NCI-H2196 treated with DMSO at 0.1 percent for 48 hours (cell line): ENCODE data around the gene ERICH4.
"Not testable (repeated sequence)": the region's sequence is repeated elsewhere in the genome, so short reads cannot be mapped to it uniquely, and the experiment has no call there.

Experiments used
- DNase-seq: peaks from one replicate; lab custom pipeline; 2025; ENCODE audit not compliant: unreplicated experiment; lab: John Stamatoyannopoulos, UW

Gene ERICH4

DNA sequence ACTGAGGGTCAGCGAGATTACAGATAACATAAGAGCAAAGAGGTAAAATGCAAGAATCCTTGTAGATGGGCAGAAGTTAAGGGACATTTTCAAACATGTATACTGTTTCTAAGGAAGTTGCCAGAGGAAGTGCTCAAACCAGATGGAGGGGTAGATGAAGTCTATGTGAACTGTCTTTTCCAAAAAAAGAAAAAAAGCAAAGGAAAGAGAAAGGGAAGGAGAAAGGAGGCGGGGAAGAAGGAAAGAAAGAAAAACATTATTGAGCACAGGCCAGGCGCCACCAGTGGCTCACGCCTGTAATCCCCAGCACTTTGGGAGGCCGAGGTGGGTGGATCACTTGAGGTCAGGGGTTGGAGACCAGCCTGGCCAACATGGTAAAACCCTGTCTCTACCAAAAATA, 8.5 kb upstream of the ERICH4 start:
- no peak for DNase-seq

GRCh38 chr19:41435376-41435775, 7.6 kb upstream of the ERICH4 start:
- not testable (repeated sequence) for DNase-seq

GRCh38 chr19:41435936-41436673, 6.9 kb upstream of the ERICH4 start:
- DNase-seq: no peak

DNA sequence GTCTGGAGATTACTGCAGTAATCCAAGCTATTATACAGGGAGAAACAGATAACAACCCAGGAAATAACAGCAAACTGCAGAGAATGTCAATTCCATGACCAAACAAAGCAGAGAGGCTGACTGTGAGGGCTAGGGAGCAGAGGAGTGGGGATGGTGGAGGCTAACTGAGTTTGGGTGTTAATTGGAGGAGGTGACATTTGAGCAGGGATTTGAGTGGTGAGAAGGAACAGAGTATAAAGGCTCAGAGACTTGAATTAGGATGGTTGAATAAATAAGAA, 6.3 kb upstream of the ERICH4 start:
- no peak for DNase-seq

- no peak for DNase-seq
Observed at GRCh38 chr19:41437944-41438574, 4.9 kb upstream of the ERICH4 start.

DNA sequence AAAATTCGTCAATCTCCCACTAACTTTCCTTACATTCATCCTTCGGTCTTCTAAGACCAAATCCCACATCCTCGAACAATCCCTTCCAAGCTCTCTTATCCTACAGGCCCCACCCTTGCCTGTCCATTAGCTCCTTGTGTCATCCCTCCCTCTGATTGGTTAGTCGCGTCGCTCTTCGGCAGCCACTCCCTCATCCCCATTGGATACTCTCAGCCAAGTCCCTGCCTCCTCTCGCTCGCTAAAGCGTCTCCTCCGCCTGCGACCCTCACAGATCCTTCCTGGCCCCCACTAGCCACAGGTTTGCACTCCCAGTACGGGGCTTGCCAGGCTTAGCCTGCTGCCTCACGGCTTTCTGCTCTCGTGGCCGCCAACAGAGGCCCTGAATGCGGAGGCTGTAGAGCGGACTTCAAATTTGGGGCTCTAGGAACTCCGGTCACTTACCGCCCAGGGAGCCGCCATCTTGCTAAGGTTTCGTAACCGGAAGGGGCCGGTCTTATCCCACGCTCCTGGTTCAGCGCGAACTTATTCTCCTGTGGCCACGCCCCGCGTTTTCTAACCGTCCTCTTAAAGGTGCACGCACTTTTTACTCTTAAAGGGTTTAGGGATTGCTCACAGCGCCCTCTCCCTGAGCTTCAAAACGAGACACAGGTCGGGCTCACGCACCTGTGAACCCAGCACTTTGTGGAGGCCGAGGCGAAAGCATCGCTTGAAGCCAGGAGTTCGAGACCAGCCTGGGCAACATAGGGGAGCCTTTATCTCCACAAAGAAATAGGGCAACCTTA, 3.3 kb upstream of the ERICH4 start, which contains the start of gene DMAC2:
Gene DMAC2 (minus strand): TSS at position 472 of the 782 bp plus-strand sequence. CDS start 13 bp downstream, at position 459.
- DNase-seq: peak; percentile 97

DNA sequence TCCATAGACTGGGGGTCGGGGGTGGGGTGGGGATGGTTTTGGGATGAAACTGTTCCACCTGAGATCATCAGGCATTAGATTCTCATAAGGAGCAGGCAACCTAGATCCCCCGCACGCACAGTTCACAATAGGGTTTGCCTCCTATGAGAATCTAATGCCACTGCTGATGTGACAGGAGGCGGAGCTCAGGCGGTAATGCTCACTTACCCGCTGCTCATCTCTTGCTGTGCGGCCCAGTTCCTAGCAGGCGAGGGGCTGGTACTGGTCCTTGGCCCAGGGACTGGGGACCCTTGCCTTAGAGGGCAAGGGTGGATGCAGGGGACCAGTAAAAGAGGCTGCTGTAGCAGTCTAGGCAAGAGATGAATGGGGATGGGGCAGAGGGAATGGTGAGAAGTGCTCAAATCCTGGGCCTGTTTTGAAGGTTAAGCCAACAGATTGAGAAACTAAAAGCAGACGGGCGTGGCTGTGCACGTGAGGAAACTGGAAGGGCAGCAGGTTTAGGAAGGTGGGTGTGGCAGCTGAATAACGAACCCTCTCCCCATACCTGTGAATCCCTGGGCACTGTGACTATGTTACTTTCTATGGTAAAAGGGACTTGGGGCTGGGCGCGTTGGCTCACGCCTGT, 1.5 kb upstream of the ERICH4 start:
- no peak for DNase-seq

- no peak for DNase-seq
Observed at GRCh38 chr19:41443813-41444455, 978 bp downstream of the ERICH4 start.

DNA sequence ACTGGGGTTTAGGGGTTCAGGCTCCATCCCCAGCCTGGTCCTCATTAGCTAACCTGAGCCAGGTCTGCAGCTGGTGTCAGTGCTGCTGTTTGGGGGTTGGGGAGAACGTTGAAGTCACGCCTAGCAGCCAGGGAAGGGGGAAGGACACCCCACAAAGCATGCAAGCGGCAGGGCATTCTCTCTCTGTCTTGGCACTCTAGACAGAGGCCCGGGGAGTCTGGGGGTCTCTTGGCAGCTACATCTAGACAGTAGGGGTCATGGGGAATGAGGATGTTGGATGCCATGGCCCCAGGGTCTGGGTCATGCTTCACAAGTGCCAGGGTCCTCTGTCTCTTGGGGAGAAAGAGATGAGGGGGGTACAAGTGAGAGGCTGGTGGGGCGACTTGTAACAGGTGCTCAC, 2.6 kb downstream of the ERICH4 start:
- no peak for DNase-seq

- no peak for DNase-seq
Observed at GRCh38 chr19:41447732-41448332, 4.9 kb downstream of the ERICH4 start.

DNA sequence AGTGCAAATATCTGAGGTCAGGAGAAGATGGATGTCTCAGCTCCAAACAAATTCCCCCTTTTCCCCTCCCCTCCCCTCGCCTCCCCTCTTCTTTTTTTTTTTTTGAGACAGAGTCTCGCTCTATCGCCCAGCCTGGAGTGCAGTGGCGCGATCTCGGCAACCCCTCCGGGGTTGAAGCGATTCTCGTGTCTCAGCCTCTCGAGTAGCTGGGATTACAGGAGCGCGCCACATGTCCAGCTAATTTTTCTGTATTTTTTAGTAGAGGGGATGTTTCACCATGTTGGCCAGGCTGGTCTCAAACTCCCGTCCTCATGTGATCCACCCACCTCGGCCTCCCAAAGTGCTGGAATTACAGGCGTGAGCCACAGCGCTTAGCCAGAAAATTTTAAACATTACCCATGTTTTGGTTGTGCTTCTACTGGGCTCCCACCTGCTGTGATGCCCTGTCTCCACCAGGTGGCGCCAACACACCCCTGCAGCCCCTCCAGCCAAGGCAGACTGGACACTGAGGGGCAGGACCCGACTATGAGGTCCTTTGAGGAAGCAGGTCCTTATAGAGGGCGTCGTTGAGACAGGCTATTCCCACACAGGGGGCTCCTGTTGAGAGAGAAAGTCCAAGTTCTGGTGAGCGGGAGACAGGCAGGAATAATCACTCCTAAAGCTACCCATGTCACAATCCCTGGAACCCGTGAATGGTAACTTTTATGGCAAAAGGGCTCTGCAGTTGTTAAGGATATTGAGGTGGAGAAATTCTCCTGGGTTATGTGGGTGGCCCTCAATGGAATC, 6.3 kb downstream of the ERICH4 start:
- DNase-seq: peak; percentile 62

DNA sequence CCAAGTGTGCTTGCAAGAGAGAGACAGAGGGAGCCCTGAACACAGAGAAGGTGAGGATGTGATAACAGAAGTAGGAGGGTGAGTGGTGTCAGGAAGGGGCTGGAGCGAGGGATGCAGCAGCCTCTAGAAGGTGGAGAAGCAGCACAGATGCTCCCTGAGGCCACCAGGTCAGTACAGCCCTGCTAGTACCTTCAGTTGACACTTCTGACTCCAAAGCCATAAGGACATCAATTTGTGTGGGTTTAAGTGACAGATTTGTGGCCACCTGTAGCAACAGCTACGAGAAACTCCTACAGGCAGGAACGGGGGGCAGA, 6.9 kb downstream of the ERICH4 start:
- no peak for DNase-seq

- no peak for DNase-seq
Observed at GRCh38 chr19:41452584-41453275, 9.8 kb downstream of the ERICH4 start.

- DNase-seq: no peak
Observed at GRCh38 chr19:41455936-41456335, 13.0 kb downstream of the ERICH4 start.

GRCh38 chr19:41456342-41456918, 13.5 kb downstream of the ERICH4 start:
- DNase-seq: no peak

DNA sequence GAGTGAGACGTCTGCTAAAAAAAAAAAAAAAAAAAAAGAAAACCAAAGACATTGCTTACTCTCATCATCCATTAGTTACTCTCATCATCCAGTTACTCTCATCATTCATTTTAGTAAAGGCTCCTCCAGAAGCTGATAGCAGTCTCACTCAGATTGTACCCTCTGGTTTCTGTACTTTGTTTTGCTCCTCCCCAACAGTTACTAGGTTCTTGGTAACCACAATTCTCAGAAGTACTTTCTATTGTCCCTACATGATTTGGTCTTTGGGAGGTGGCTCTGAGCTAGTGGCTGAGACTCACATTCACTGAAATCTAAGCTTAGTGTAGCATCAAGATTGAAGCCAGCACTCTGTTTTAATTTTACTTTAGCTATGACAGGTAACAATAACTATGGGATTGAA, 14.3 kb downstream of the ERICH4 start:
- DNase-seq: no peak

- no peak for DNase-seq
Observed at GRCh38 chr19:41462497-41462896, 19.5 kb downstream of the ERICH4 start.

DNA sequence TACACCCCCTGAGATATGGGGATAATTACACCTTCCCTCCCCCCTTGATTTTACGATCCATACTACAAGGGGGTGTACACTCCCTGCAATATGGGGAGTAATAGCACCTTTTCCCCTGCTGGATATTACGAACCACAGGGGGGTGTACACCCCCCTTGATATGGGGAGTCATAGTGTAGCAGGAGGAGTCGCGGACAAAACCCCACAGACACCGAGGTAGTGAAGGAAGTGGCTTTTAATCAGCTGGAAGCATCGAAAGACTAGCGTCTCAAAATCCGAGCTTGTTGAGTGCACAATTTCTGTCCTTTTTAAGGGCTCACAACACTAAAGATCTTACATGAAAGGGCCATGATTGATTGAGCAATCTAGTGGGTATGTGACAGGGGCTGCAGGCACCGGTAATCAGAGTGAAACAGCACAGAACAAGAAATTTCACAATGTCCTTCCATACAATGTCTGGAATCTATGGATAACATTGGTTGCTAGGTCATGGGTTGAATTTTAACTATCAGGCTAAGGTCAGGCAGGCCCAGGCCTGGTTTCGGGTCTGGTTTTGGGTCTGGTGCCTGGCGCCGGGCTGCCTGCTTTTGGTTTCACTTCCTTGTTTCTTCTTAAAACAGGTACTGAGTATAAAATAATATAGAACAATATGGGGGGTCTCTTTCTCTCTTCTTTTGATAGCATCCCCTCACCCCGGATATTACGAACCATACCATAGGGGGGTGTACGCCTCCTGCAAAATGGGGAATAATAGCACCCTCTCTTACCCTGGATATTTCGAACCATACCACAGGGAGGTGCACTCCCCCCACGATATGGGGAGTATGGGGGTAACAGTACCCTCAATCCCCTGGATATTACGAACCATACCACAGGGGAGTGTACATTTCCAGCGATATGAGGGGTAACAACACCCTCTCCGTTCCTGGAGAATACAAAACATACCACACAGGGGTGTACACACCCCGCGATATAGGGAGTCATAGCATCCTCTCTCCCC, 20.6 kb downstream of the ERICH4 start:
- not testable (repeated sequence) for DNase-seq
